OCI-LY3 (cell line): ENCODE results near the gene POU2F2.
A peak's percentile ranks its signal among the peaks of the same experiment; 100 is the strongest.

Experiments
- CTCF ChIP-seq: fragments of 200-600, 300-600 bp; sonication (generic); IDR thresholded peaks from 2 replicates; pipeline ENCODE4 v1.5.1; 2014; ENCODE audit warnings: antibody characterized with exemption, low read length, low read depth
- EZH2phosphoT487 ChIP-seq: fragments of 200-600 bp; shearing (Covaris generic); IDR thresholded peaks from 2 replicates; pipeline ENCODE4 v1.6.1; 2018; ENCODE audit warnings: antibody characterized with exemption, mixed run types, low read depth

GRCh38 chr19:42081584-42082203, 50.6 kb downstream of the POU2F2 start:
- peak; percentile 70 for TF ChIP-seq CTCF
- TF ChIP-seq EZH2phosphoT487, result no peak
